Prostate gland (tissue), 2 donors: ENCODE measurements around the gene OR7G3. TPM values are rescaled to one million over a fixed set of nuclear protein-coding genes. Genes with fewer than 3 reads are reported as not detected.

Experiments
- DNase-seq: peaks from one replicate; pipeline ENCODE4 v3.0.0-alpha.2; 2019; ENCODE audit warnings: low spot score
- H3K27ac ChIP-seq, 2 donors: fragments of 200-600 bp; sonication (generic); 2 replicates each; pipeline ENCODE4 v1.5.1; 2017 to 2019
- H3K27me3 ChIP-seq: fragments of 200-600 bp; sonication (generic); replicated peaks from 2 replicates; pipeline ENCODE4 v1.5.1; 2019; ENCODE audit not compliant: insufficient read depth
- H3K36me3 ChIP-seq, 2 donors: fragments of 200-600 bp; sonication (generic); 1 replicate in 1 of 2; 2 replicates in 1 of 2; pipeline versions ENCODE4 v1.5.1 to v1.8.1; 2017 to 2019
- H3K4me1 ChIP-seq: fragments of 200-600 bp; sonication (generic); replicated peaks from 2 replicates; pipeline ENCODE4 v1.5.1; 2019
- H3K4me3 ChIP-seq, 2 donors: fragments of 200-600 bp; sonication (generic); 2 replicates each; pipeline ENCODE4 v1.5.1; 2017 to 2019
- H3K9me3 ChIP-seq: fragments of 200-600 bp; sonication (generic); 2 replicates; pipeline ENCODE4 v1.5.1; 2017
- CTCF ChIP-seq, 4 experiments: fragments of 200-600 bp in 2 of 4; fragments of 450-650 bp in 2 of 4; sonication (generic) in 2 of 4; IDR thresholded peaks; 1 replicate in 3 of 4; 2 replicates in 1 of 4; pipeline ENCODE4 v1.5.1; 2016 to 2019; ENCODE audit warnings: antibody characterized with exemption in 4 of 4, mild to moderate bottlenecking in 2 of 4, moderate library complexity in 2 of 4
- POLR2A ChIP-seq: fragments of 450-650 bp; IDR thresholded peaks from one replicate; pipeline ENCODE4 v1.6.1; 2016; ENCODE audit warnings: antibody characterized with exemption, mild to moderate bottlenecking
- POLR2AphosphoS5 ChIP-seq: sonication (generic); formaldehyde crosslinking; IDR thresholded peaks from one replicate; pipeline ENCODE4 v1.6.1; 2017; ENCODE audit warnings: antibody characterized with exemption
- WGBS: methylation state at CpG from one replicate; pipeline ENCODE4 v1.1.5; 2018; 5-methylcytosine and 5-hydroxymethylcytosine counted together
- intact Hi-C: fragments of 100-400 bp; cut with DNase I; formaldehyde crosslinking; loops from one replicate; pipeline ENCODE4 v1.14.2; 2022
- total RNA-seq, 2 donors: library from RNA; depleted of rRNA; stranded (reverse); fragments of >200 nt; gene quantifications; one replicate each; pipeline ENCODE4 v1.1.0, GENCODE V29; 2016

The OR7G3 gene
- total RNA-seq, 2 donors from 2014 or later, result not detected

- WGBS, result 96% methylated on average over 5 of the region's 5 CpGs
- Histone ChIP-seq H3K4me3 (no peak overlapping the region), H3K27me3 (no peaks in the 10 kb centered on the region), H3K4me1 (no peaks in the 10 kb centered on the region), H3K27ac (no peak overlapping the region), H3K36me3 (peaks cover 2% of the 10 kb centered on the region in 2 donors), H3K9me3 (no peaks in the 10 kb centered on the region)
- TF ChIP-seq POLR2AphosphoS5 (no peak), CTCF (IDR thresholded peaks at IDR 0.05) (no peak), POLR2A (no peak)
- intact Hi-C loops, result no loop called here
- DNase-seq, result no peak
Observed at GRCh38 chr19:9151367-9151766, 24.6 kb upstream of the OR7G3 start.

- Histone ChIP-seq H3K27me3 (no peaks in the 10 kb centered on the region), H3K9me3 (no peaks in the 10 kb centered on the region), H3K36me3 (no peaks in the 10 kb centered on the region), H3K4me1 (no peaks in the 10 kb centered on the region), H3K4me3 (no peak overlapping the region), H3K27ac (no peak overlapping the region)
- no peak for DNase-seq
- intact Hi-C loops, result no loop called here
- 96% methylated on average over 5 of the region's 5 CpGs for WGBS
- no peak for TF ChIP-seq POLR2AphosphoS5
- TF ChIP-seq POLR2A, result no peak
- no peak for TF ChIP-seq CTCF (IDR thresholded peaks at IDR 0.05)
Observed at GRCh38 chr19:9150650-9151049, 23.9 kb upstream of the OR7G3 start.

GRCh38 chr19:9149997-9150396 lies 23.2 kb upstream of the OR7G3 start:
- Histone ChIP-seq H3K27ac (no peak overlapping the region), H3K27me3 (no peaks in the 10 kb centered on the region), H3K9me3 (no peaks in the 10 kb centered on the region), H3K4me3 (no peak overlapping the region), H3K36me3 (no peaks in the 10 kb centered on the region), H3K4me1 (no peaks in the 10 kb centered on the region)
- intact Hi-C loops, result loop anchor here (10.0 kb wide), 1 partner anchor 645 kb away; no protein-coding TSS in a partner anchor
- DNase-seq, result no peak
- WGBS, result 93% methylated on average over 4 of the region's 4 CpGs
- TF ChIP-seq POLR2AphosphoS5 (no peak), CTCF (IDR thresholded peaks at IDR 0.05) (no peak), POLR2A (no peak)

- intact Hi-C loops, result loop anchor here (10.0 kb wide), 1 partner anchor 646 kb away; no protein-coding TSS in a partner anchor
- H3K9me3 ChIP-seq, result no peaks in the 10 kb centered on the region
- no peak overlapping the region for H3K27ac ChIP-seq
- H3K36me3 ChIP-seq, result no peaks in the 10 kb centered on the region
- no peaks in the 10 kb centered on the region for H3K4me1 ChIP-seq
- DNase-seq, result no peak
- TF ChIP-seq CTCF (IDR thresholded peaks at IDR 0.05) (no peak), POLR2A (no peak), POLR2AphosphoS5 (no peak)
- H3K27me3 ChIP-seq, result no peaks in the 10 kb centered on the region
- 99% methylated on average over 3 of the region's 3 CpGs for WGBS
- no peak overlapping the region for H3K4me3 ChIP-seq
Observed at GRCh38 chr19:9148697-9149096, 21.9 kb upstream of the OR7G3 start.

GRCh38 chr19:9146882-9147281 lies 20.1 kb upstream of the OR7G3 start:
- no peak for TF ChIP-seq POLR2AphosphoS5
- no peak for TF ChIP-seq CTCF (IDR thresholded peaks at IDR 0.05)
- DNase-seq, result no peak
- Histone ChIP-seq H3K27ac (no peak overlapping the region), H3K9me3 (no peaks in the 10 kb centered on the region), H3K4me3 (no peak overlapping the region), H3K27me3 (no peaks in the 10 kb centered on the region), H3K36me3 (no peaks in the 10 kb centered on the region), H3K4me1 (no peaks in the 10 kb centered on the region)
- intact Hi-C loops, result loop anchor here (10.0 kb wide), 1 partner anchor 648 kb away; no protein-coding TSS in a partner anchor
- 95% methylated on average over 1 of the region's 1 CpG for WGBS
